ENCODE data around the gene FAM107B.

Gene FAM107B

DNA sequence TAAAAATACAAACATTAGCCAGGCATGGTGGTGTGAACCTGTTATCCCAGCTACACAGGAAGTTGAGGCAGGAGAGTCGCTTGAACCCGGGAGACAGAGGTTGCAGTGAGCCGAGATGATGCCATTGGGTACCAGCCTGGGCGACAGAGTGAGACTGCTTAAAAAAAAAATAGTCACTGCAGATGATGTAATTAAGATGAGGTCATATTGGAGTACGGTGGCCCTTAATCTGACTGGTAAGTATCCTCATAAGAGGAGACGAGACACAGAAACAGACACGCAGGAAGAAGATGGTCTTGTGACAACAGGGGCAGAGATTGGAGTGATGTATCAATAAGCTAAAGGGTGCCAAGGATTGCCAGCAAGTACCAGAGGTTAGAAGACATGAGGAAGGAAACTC is 156.0 kb downstream of the FAM107B start:
- no peak for DNase-seq

- DNase-seq: no peak
These were observed 156.8 kb downstream of the FAM107B start for GRCh38 chr10:14617852-14618251.

DNA sequence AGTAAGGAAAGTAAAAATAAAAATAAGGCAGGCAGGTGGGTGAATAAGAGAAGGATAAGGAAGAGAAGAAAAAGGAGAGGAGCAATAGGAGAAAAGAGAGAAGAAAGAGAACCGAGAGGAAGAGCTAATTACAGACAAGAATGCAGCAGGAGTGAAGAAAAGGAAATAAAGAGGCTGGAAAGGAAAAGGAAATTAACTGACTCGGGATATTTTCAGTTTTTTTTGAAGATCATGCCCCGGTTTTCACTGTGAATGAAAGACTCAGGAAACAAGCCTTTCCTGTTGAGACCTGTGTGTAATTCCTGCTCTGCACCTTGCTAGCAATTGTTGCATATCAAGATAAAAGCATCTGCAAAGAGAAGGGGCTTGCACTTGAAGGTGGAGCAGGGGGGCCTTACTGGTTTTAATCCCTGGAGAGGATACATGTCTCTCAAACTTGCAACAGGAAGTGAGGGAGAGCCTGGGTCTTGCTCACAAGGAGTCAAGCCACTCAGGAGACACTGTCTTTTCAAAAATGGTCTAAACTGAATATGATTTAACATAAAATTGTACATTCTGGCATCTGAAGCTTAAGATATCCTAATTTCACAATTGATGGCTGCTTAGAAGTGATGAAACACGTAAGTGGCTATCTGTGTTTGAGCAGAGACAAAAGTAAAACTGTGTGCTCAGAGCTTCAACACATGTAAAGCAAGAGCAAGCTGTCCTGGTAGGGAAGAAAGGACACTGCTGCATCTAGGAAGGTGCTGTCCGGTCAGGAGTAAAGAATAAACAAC is 157.6 kb downstream of the FAM107B start:
- no peak for DNase-seq

GRCh38 chr10:14616465-14616864 is 158.2 kb downstream of the FAM107B start:
- DNase-seq: no peak

- DNase-seq: no peak
These were observed 161.1 kb downstream of the FAM107B start for GRCh38 chr10:14613588-14613920.

DNA sequence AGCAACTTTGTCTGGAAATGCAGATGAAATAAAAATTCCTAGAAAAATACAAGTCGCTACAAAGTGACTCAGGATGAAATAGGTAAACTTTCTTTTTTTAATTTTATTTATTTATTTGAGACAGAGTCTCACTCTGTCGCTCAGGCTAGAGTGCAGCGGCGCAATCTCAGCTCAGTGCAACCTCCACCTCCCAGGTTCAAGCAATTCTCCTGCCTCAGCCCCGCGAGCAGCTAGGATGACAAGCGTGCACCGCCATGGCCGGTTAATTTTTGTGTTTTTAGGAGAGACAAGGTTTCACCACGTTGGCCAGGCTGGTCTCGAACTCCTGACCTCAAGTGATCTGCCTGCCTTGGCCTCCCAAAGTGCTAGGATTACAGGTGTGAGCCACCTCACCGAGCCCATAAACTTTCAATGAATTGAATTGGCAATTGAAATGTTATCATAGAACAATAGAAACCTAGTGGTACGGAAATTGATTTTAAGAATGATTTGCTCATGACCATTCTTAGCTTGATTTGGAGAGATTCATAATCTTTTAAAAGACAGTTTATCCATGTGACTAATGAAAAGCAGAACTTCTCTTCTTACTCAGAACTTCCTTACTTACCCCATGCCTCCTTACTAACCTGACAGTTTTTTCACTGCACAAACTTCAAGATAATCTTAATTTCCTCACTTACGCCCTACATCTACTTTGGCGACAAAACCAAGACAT is 161.7 kb downstream of the FAM107B start:
- DNase-seq: no peak

GRCh38 chr10:14611968-14612693 is 162.6 kb downstream of the FAM107B start:
- DNase-seq: no peak

GRCh38 chr10:14609178-14609577 is 165.5 kb downstream of the FAM107B start:
- DNase-seq: no peak

- no peak for DNase-seq
These were observed 166.2 kb downstream of the FAM107B start for GRCh38 chr10:14608381-14609001.

- DNase-seq: no peak
These were observed 168.1 kb downstream of the FAM107B start for GRCh38 chr10:14606633-14607032.

GRCh38 chr10:14605231-14605925 is 169.3 kb downstream of the FAM107B start:
- DNase-seq: no peak

GRCh38 chr10:14604181-14605142 is 170.2 kb downstream of the FAM107B start:
- peak in 1 of 2 experiments; percentile 6 for DNase-seq

DNA sequence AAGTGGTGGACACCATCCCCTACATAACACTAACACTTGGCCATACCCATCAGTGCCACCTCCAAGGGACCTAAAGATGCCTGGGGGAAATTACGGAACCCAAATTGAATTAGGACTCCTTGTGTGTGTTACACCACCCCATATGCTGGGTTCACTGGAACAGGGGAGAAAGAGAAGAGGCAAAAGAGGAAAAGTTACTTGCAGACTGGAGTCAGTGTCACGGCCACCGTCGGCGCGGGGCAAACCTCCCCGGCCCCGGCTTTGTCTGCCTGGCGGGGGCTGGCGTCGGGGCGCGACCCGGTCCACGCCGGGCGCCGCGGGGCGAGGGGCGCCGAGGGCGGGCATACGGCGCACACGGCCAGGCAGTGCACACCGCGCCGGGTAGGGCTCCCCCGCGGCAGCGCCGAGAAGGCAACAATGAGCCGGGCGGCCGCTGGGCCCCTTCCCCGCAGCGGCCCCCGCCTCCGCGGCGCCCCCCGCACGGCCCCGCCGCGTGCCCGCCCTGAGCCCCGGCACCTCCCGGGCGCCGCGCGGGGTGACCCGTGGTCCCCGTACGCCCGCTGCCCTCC is 171.1 kb downstream of the FAM107B start:
- no peak for DNase-seq

GRCh38 chr10:14602807-14603533 is 171.7 kb downstream of the FAM107B start:
- no peak for DNase-seq

DNA sequence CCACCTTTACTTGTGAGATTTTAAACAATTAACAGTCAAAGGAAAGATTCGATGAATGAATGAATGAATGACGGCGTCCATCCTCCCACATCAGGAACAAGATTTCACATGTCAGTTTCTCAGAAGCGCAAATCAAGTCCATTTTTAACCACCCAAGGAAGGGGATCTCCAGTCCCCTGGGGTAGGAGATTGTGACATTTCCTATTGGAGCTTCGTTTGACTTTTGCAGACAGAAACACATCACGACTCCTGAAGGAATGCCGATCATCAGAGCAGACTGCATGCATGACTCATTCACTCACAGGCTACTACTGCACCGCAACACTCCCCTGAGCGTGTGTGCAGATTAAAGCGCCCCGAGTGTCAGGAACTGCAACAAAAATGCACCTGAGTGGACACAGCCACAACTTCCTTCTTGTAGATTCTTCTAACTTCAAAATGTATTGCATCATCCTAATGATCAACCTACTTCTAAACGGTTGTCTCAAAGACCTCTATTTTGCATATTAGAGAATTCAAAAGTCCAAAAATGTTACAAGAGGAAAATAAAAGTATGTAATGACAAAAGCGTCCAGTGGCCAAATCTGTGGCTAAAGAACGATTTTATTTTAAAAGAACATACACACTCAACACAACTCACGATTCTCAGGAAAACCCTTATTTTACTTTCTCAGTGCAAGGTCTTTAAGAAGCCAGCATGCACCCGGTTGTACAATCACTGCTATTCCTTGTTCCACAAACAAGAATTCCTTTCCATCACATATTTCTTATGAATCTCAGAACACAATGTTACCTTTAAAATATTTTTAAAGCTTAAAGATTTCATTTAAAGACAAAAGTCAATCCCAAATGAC is 172.6 kb downstream of the FAM107B start:
- no peak for DNase-seq

DNA sequence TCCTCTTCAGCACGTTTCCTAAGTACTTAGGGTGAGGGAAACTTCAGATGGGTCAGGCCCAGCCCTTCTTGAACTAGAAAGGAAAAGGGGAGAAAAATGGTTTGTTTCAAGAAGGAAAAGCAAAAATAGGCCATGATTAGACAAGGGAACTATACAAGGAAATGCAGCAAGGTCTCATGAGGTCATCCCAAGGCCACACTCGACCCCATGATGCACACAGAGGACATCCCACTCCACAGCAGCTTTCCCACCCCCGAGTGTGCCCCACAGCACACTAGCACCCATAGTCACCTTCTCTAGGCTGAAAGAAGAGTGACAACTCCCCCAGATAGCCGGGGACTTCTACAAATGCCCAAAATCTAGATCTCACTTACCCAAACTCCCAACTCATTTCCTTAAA is 173.4 kb downstream of the FAM107B start:
- DNase-seq: no peak

DNA sequence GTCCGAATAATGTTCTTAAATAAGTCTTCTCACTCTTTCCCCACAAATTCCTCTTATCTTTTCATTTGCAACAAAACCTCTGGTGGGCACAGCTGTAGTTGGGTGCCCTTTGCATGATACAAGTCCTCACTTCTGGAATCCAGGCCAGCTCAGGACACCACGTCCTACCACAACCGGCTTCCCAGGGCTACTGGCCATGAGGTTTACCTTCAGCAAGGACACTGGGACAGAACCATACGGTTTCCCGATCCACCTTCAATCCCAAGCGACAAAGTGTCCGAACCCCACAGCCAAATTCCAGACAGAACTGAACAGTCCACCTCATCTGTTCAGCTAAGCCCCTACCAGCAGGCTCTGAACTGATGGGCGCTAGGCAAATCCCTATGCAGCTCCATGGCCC is 174.6 kb downstream of the FAM107B start:
- DNase-seq: no peak

GRCh38 chr10:14598809-14599764 is 175.6 kb downstream of the FAM107B start:
- DNase-seq: no peak

All from NCI-H187 (cell line).